ENCODE measurements around the gene VWA5B1.

VWA5B1 gene

GRCh38 chr1:20386323-20387081 lies 95.8 kb downstream of the VWA5B1 start:
- no peak for DNase-seq (ENCODE audit: extremely low read depth, insufficient read length)
- Histone ChIP-seq H3K4me3 (replicated peaks; ENCODE audit: low read depth, low read length) (no peak overlapping the region), H3K36me3 (ENCODE audit: control insufficient read depth, insufficient read depth, low read length) (no peaks in the 10 kb centered on the region), H3K27me3 (replicated peaks; ENCODE audit: control insufficient read depth, insufficient read depth, low read length) (peaks cover 2% of the 10 kb centered on the region)
- no peak for TF ChIP-seq CTCF (IDR thresholded peaks at IDR 0.05; ENCODE audit: insufficient read depth, low read length, poor library complexity, severe bottlenecking)

- no peaks in the 10 kb centered on the region for H3K36me3 ChIP-seq (ENCODE audit: control insufficient read depth, insufficient read depth, low read length)
- H3K4me3 ChIP-seq (replicated peaks; ENCODE audit: low read depth, low read length), result no peak overlapping the region
- TF ChIP-seq CTCF (IDR thresholded peaks at IDR 0.05; ENCODE audit: insufficient read depth, low read length, poor library complexity, severe bottlenecking), result no peak
- DNase-seq (ENCODE audit: extremely low read depth, insufficient read length), result no peak
- H3K27me3 ChIP-seq (replicated peaks; ENCODE audit: control insufficient read depth, insufficient read depth, low read length), result no peaks in the 10 kb centered on the region; the same call in none of the 2 replicates
Observed at GRCh38 chr1:20389571-20389970, 98.9 kb downstream of the VWA5B1 start.

- no peak overlapping the region for H3K4me3 ChIP-seq (replicated peaks; ENCODE audit: low read depth, low read length)
- no peak for TF ChIP-seq CTCF (IDR thresholded peaks at IDR 0.05; ENCODE audit: insufficient read depth, low read length, poor library complexity, severe bottlenecking)
- no peaks in the 10 kb centered on the region for H3K36me3 ChIP-seq (ENCODE audit: control insufficient read depth, insufficient read depth, low read length)
- no peaks in the 10 kb centered on the region; the same call in none of the 2 replicates for H3K27me3 ChIP-seq (replicated peaks; ENCODE audit: control insufficient read depth, insufficient read depth, low read length)
- DNase-seq (ENCODE audit: extremely low read depth, insufficient read length), result no peak
Observed at GRCh38 chr1:20390589-20391331, 100.1 kb downstream of the VWA5B1 start.

GRCh38 chr1:20395255-20395654 lies 104.6 kb downstream of the VWA5B1 start:
- H3K36me3 ChIP-seq (ENCODE audit: control insufficient read depth, insufficient read depth, low read length), result no peaks in the 10 kb centered on the region
- DNase-seq (ENCODE audit: extremely low read depth, insufficient read length), result no peak
- no peak for TF ChIP-seq CTCF (IDR thresholded peaks at IDR 0.05; ENCODE audit: insufficient read depth, low read length, poor library complexity, severe bottlenecking)
- no peak overlapping the region for H3K4me3 ChIP-seq (replicated peaks; ENCODE audit: low read depth, low read length)
- peaks cover 1% of the 10 kb centered on the region for H3K27me3 ChIP-seq (replicated peaks; ENCODE audit: control insufficient read depth, insufficient read depth, low read length)

- no peak for DNase-seq (ENCODE audit: extremely low read depth, insufficient read length)
- peaks cover 4% of the 10 kb centered on the region; the same call in 1 of the 2 replicates for H3K27me3 ChIP-seq (replicated peaks; ENCODE audit: control insufficient read depth, insufficient read depth, low read length)
Observed at GRCh38 chr1:20398744-20399143, 108.1 kb downstream of the VWA5B1 start.

More at GRCh38 chr1:20398744-20399143, 108.1 kb downstream of the VWA5B1 start:
- no peak overlapping the region for H3K4me3 ChIP-seq (replicated peaks; ENCODE audit: low read depth, low read length)
- TF ChIP-seq CTCF (IDR thresholded peaks at IDR 0.05; ENCODE audit: insufficient read depth, low read length, poor library complexity, severe bottlenecking), result no peak
- H3K36me3 ChIP-seq (ENCODE audit: control insufficient read depth, insufficient read depth, low read length), result no peaks in the 10 kb centered on the region

Measured in GM06990 (cell line).